ENCODE data around the gene LDLRAP1. TPM values are rescaled to one million over a fixed set of nuclear protein-coding genes. Genes with fewer than 3 reads are reported as not detected.

Gene LDLRAP1
- total RNA-seq, 4 donors from 2014 or later, result 12.6 to 21.2 (median 16.3) TPM

DNA sequence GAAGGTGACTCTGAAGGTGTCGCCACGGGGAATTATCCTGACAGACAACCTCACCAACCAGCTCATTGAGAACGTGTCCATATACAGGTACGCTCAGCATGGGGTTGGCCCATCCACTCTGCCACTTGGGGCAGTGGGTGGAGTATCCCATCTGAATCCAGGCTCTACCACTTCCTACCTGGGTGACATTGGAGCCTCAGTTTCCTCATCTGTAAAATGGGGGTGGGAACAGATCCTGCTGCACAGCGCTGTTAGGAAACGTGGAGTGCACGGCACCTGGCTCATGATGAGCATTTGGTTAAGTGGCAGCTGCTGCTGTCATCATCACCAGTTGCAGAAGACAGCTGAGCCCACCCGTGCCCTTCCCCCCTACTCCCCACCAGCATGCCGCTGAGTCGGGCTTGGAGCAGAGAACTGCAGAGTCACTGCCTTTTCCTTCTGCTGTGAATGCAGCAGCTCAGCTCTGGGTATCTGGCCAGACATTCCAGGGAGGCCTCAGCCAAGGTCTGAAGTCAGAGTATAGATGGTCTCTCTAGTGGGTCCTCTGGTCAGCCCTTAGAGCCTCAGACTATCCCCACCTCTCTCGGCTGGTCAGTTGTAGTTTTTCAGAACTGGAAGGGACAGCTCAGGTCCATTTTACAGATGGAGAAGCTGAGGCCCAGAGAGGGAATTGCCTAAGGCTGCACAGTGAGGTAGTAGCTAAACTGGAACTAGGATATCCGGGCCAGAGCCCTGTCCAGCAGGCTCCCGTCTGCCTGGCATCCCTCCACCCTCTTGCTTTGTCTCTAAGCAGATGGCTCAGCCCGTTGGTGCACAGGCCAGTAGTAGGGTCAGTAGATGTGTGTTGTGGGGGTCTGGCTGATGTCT lies 11.7 kb downstream of the LDLRAP1 start:
- 83% methylated on average over 3 of the region's 14 CpGs for WGBS
- DNase-seq (ENCODE audit: extremely low spot score), result no peak
- Histone ChIP-seq H3K27ac (replicated peaks in 1 of 4) (no peak overlapping the region), H3K36me3 (peaks cover 0 to 46% (median 30%) of the 10 kb centered on the region in 4 donors), H3K4me1 (peaks cover 55 to 67% (median 62%) of the 10 kb centered on the region in 4 donors), H3K9me3 (no peaks in the 10 kb centered on the region), H3K27me3 (no peaks in the 10 kb centered on the region), H3K4me3 (no peak overlapping the region)
- intact Hi-C loops (cut with DNase I), result no loop called here
- TF ChIP-seq POLR2AphosphoS5 (IDR thresholded peaks at IDR 0.05) (no peak), POLR2A (IDR thresholded peaks at IDR 0.05; ENCODE audit: low read depth) (no peak), EP300 (IDR thresholded peaks at IDR 0.05) (no peak)
- TF ChIP-seq, protein P1, sequence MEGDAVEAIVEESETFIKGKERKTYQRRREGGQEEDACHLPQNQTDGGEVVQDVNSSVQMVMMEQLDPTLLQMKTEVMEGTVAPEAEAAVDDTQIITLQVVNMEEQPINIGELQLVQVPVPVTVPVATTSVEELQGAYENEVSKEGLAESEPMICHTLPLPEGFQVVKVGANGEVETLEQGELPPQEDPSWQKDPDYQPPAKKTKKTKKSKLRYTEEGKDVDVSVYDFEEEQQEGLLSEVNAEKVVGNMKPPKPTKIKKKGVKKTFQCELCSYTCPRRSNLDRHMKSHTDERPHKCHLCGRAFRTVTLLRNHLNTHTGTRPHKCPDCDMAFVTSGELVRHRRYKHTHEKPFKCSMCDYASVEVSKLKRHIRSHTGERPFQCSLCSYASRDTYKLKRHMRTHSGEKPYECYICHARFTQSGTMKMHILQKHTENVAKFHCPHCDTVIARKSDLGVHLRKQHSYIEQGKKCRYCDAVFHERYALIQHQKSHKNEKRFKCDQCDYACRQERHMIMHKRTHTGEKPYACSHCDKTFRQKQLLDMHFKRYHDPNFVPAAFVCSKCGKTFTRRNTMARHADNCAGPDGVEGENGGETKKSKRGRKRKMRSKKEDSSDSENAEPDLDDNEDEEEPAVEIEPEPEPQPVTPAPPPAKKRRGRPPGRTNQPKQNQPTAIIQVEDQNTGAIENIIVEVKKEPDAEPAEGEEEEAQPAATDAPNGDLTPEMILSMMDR (IDR thresholded peaks at IDR 0.05), result no peak

DNA sequence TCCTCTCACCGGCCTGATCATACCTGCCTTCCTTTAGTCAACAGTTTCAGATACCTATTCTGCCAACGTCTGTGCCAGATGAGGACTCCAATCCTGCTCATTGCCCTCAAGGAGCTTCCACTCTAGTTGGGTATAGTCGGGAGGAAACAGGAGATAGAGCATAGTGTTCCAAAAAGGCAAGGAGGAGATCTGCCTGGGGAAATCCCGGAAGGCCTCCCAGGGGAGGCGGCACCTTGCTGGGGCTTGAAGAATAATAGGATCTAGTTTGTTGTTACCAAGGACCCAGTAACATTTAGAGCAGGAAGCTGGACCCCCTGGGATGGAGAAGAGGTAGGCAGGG lies 12.3 kb downstream of the LDLRAP1 start:
- DNase-seq (ENCODE audit: extremely low spot score), result no peak
- TF ChIP-seq POLR2AphosphoS5 (IDR thresholded peaks at IDR 0.05) (no peak), POLR2A (IDR thresholded peaks at IDR 0.05; ENCODE audit: low read depth) (no peak), EP300 (IDR thresholded peaks at IDR 0.05) (no peak)
- TF ChIP-seq, protein P1 (IDR thresholded peaks at IDR 0.05), result no peak
- intact Hi-C loops (cut with DNase I), result no loop called here
- Histone ChIP-seq H3K36me3 (peaks cover 0 to 52% (median 34%) of the 10 kb centered on the region in 4 donors), H3K9me3 (no peaks in the 10 kb centered on the region), H3K27ac (replicated peaks in 1 of 4) (no peak overlapping the region), H3K27me3 (no peaks in the 10 kb centered on the region), H3K4me3 (no peak overlapping the region), H3K4me1 (peaks cover 49 to 67% (median 57%) of the 10 kb centered on the region in 4 donors)
- 100% methylated on average over 4 of the region's 5 CpGs for WGBS

DNA sequence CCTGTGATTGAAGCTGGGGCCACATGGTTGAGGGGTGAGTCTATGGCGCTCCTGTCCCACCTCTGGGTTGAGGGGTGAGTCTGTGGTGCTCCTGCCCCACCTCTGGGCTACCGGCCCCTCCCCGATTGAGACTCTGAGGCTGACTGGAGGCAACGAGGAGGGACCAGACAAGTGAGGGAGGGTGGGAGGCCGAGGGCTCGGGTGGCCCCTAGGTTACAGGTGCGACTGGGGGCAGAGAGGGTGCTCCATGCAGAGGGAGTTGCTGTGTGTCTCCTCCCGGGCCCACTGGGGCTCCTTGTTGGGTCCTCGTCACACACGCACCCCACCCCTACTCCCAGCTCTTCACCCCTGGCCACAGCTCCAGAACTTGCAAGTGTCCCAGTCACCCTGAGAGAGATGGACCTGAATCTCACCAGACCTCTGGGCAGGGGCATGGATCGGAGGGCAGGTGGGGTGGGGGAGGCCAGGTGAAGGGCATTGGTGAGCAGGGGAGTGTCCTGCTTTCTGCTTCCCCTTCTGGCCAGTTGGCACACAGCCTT lies 12.8 kb downstream of the LDLRAP1 start:
- WGBS, result 97% methylated on average over 11 of the region's 11 CpGs
- intact Hi-C loops (cut with DNase I), result no loop called here
- H3K9me3 ChIP-seq, result no peaks in the 10 kb centered on the region
- TF ChIP-seq, protein P1 (IDR thresholded peaks at IDR 0.05), result no peak
- no peak for TF ChIP-seq EP300 (IDR thresholded peaks at IDR 0.05)
- no peak for TF ChIP-seq POLR2A (IDR thresholded peaks at IDR 0.05; ENCODE audit: low read depth)
- no peak for DNase-seq (ENCODE audit: extremely low spot score)
- peaks cover 0 to 54% (median 34%) of the 10 kb centered on the region in 4 donors for H3K36me3 ChIP-seq
- H3K27ac ChIP-seq (replicated peaks in 1 of 4), result peak overlapping the region in 1 of 4 donors; percentile 5
- H3K4me1 ChIP-seq, result peaks cover 44 to 65% (median 57%) of the 10 kb centered on the region in 4 donors
- no peak overlapping the region for H3K4me3 ChIP-seq
- no peaks in the 10 kb centered on the region for H3K27me3 ChIP-seq

DNA sequence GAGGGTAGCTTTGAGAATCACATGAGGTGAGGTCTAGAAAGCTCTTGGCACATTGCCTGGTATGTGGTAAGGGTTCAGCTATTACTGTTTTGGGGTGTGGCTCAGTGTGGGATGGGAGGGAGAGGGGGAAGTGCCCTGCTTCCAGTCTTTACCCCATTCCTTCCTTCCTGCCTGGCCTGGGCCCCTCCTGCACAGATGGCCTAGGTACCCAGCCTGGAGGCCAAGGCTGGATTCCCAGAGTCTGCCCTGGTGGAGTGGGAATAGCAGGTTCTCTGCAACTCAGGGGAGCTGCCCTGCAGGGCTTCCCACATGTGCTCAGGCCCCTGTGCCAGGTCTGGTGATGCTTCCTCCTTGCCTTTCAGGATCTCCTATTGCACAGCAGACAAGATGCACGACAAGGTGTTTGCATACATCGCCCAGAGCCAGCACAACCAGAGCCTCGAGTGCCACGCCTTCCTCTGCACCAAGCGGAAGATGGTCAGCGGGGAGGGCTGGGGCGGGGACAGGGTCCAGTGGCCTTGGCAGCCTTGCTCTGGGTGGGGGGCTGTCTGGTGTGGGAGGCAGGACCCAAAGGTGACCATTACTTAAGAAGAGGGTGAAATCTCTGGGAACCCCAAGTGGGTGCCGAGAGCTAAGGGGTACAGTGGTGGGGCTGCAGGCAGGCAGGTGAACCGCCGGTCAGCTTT lies 13.5 kb downstream of the LDLRAP1 start:
- TF ChIP-seq, protein P1 (IDR thresholded peaks at IDR 0.05), result no peak
- TF ChIP-seq POLR2AphosphoS5 (IDR thresholded peaks at IDR 0.05), result no peak
- no peak for TF ChIP-seq EP300 (IDR thresholded peaks at IDR 0.05)
- TF ChIP-seq POLR2A (IDR thresholded peaks at IDR 0.05; ENCODE audit: low read depth), result no peak
- H3K9me3 ChIP-seq, result no peaks in the 10 kb centered on the region
- no peak for DNase-seq (ENCODE audit: extremely low spot score)
- WGBS, result 83% methylated on average over 10 of the region's 10 CpGs
- intact Hi-C loops (cut with DNase I), result no loop called here
- no peaks in the 10 kb centered on the region for H3K27me3 ChIP-seq
- no peak overlapping the region for H3K4me3 ChIP-seq
- peak overlapping the region in 1 of 4 donors; percentile 5 for H3K27ac ChIP-seq (replicated peaks in 1 of 4)
- peaks cover 41 to 67% (median 57%) of the 10 kb centered on the region in 4 donors for H3K4me1 ChIP-seq
- H3K36me3 ChIP-seq, result peaks cover 0 to 54% (median 34%) of the 10 kb centered on the region in 4 donors
